Measurements from ENCODE around the gene COMP.

The COMP gene

GRCh38 chr19:18776288-18776594 lies 14.9 kb downstream of the COMP start:
- Histone ChIP-seq H3K9ac (ENCODE audit: low read length) (no peak overlapping the region), H3K9me2 (replicated peaks; ENCODE audit: insufficient read depth, low read length) (no peaks in the 10 kb centered on the region), H2AFZ (ENCODE audit: low read depth, low read length, severe bottlenecking) (no peak overlapping the region), H3K4me2 (ENCODE audit: low read depth, low read length, poor library complexity, severe bottlenecking) (no peak overlapping the region), H3F3A (ENCODE audit: insufficient read depth) (no peaks in the 10 kb centered on the region), H4K20me1 (ENCODE audit: low read depth, low read length) (no peaks in the 10 kb centered on the region), H3K79me2 (ENCODE audit: insufficient read depth, low read length) (no peaks in the 10 kb centered on the region), H3K27me3 (ENCODE audit: low read length) (no peaks in the 10 kb centered on the region), H3K4me3 (ENCODE audit: insufficient read depth, low read length, poor library complexity, severe bottlenecking) (no peak overlapping the region), H3K36me3 (ENCODE audit: low read length) (no peaks in the 10 kb centered on the region), H3K9me3 (ENCODE audit: insufficient read depth, low read length) (no peaks in the 10 kb centered on the region), H3K27ac (ENCODE audit: low read depth, low read length) (no peak overlapping the region)
- no peak for TF ChIP-seq EZH2phosphoT487 (conservative IDR thresholded peaks at IDR 0.05; ENCODE audit: low read length)
- TF ChIP-seq CTCF (IDR thresholded peaks at IDR 0.05; ENCODE audit: insufficient read depth, low read length, poor library complexity, severe bottlenecking): no peak

GRCh38 chr19:18775586-18776287 lies 15.4 kb downstream of the COMP start:
- no peak overlapping the region for H3K4me2 ChIP-seq (ENCODE audit: low read depth, low read length, poor library complexity, severe bottlenecking)
- H3K27me3 ChIP-seq (ENCODE audit: low read length): no peaks in the 10 kb centered on the region

GRCh38 chr19:18774782-18775444 lies 16.2 kb downstream of the COMP start:
- H3K4me3 ChIP-seq (ENCODE audit: insufficient read depth, low read length, poor library complexity, severe bottlenecking): no peak overlapping the region
- no peak overlapping the region for H2AFZ ChIP-seq (ENCODE audit: low read depth, low read length, severe bottlenecking)
- no peaks in the 10 kb centered on the region for H3K36me3 ChIP-seq (ENCODE audit: low read length)
- H3K9me3 ChIP-seq (ENCODE audit: insufficient read depth, low read length): no peaks in the 10 kb centered on the region
- H3K79me2 ChIP-seq (ENCODE audit: insufficient read depth, low read length): no peaks in the 10 kb centered on the region
- no peaks in the 10 kb centered on the region for H4K20me1 ChIP-seq (ENCODE audit: low read depth, low read length)
- H3K9me2 ChIP-seq (replicated peaks; ENCODE audit: insufficient read depth, low read length): no peaks in the 10 kb centered on the region
- H3K4me2 ChIP-seq (ENCODE audit: low read depth, low read length, poor library complexity, severe bottlenecking): no peak overlapping the region
- no peak for TF ChIP-seq EZH2phosphoT487 (conservative IDR thresholded peaks at IDR 0.05; ENCODE audit: low read length)
- TF ChIP-seq CTCF (IDR thresholded peaks at IDR 0.05; ENCODE audit: insufficient read depth, low read length, poor library complexity, severe bottlenecking): no peak
- no peaks in the 10 kb centered on the region for H3K27me3 ChIP-seq (ENCODE audit: low read length)
- H3K9ac ChIP-seq (ENCODE audit: low read length): no peak overlapping the region
- no peaks in the 10 kb centered on the region for H3F3A ChIP-seq (ENCODE audit: insufficient read depth)
- H3K27ac ChIP-seq (ENCODE audit: low read depth, low read length): no peak overlapping the region

More at GRCh38 chr19:18775586-18776287, 15.4 kb downstream of the COMP start:
- Histone ChIP-seq H3K79me2 (ENCODE audit: insufficient read depth, low read length) (no peaks in the 10 kb centered on the region), H3K9ac (ENCODE audit: low read length) (no peak overlapping the region), H2AFZ (ENCODE audit: low read depth, low read length, severe bottlenecking) (no peak overlapping the region), H3K9me2 (replicated peaks; ENCODE audit: insufficient read depth, low read length) (no peaks in the 10 kb centered on the region), H4K20me1 (ENCODE audit: low read depth, low read length) (no peaks in the 10 kb centered on the region), H3K36me3 (ENCODE audit: low read length) (no peaks in the 10 kb centered on the region), H3K9me3 (ENCODE audit: insufficient read depth, low read length) (no peaks in the 10 kb centered on the region), H3K27ac (ENCODE audit: low read depth, low read length) (no peak overlapping the region), H3F3A (ENCODE audit: insufficient read depth) (no peaks in the 10 kb centered on the region), H3K4me3 (ENCODE audit: insufficient read depth, low read length, poor library complexity, severe bottlenecking) (no peak overlapping the region)
- TF ChIP-seq CTCF (IDR thresholded peaks at IDR 0.05; ENCODE audit: insufficient read depth, low read length, poor library complexity, severe bottlenecking): no peak
- no peak for TF ChIP-seq EZH2phosphoT487 (conservative IDR thresholded peaks at IDR 0.05; ENCODE audit: low read length)
